ENCODE measurements around the gene ATP13A3. TPM values are rescaled to one million over a fixed set of nuclear protein-coding genes. Genes with fewer than 3 reads are reported as not detected.

ATP13A3 gene
- total and polyA plus RNA-seq, 10 of the 15 experiments (the other 5 are each of a cell fraction or from before 2014, with no cell fraction given): 14.0 to 108 (median 69.5) TPM

GRCh38 chr3:194474675-194475074 lies 12.1 kb downstream of the ATP13A3 start:
- Histone ChIP-seq H3K9me3 (replicated peaks; ENCODE audit: control insufficient read depth, insufficient read depth, low read length) (no peaks in the 10 kb centered on the region), H3K4me2 (ENCODE audit: control insufficient read depth, insufficient read depth) (no peak overlapping the region), H3K27me3 (replicated peaks in 1 of 2; ENCODE audit: control insufficient read depth in 2 of 2, insufficient read depth in 2 of 2, low read length in 1 of 2) (no peaks in the 10 kb centered on the region), H4K20me1 (ENCODE audit: control insufficient read depth, insufficient read depth) (no peaks in the 10 kb centered on the region), H3K27ac (ENCODE audit: control insufficient read depth, insufficient read depth) (no peak overlapping the region), H2AFZ (ENCODE audit: control insufficient read depth, low read depth, low read length) (no peak overlapping the region), H3K4me1 (ENCODE audit: control insufficient read depth, insufficient read depth, low read length) (no peaks in the 10 kb centered on the region), H3K36me3 (ENCODE audit: control insufficient read depth in 2 of 2, insufficient read depth in 2 of 2, low read length in 1 of 2) (peaks cover 0 to 2% of the 10 kb centered on the region in 2 experiments; a peak in 2 of 4 replicates), H3K9ac (ENCODE audit: control insufficient read depth, insufficient read depth, low read length) (no peak overlapping the region), H3K4me3 (no peak overlapping the region), H3K79me2 (ENCODE audit: control insufficient read depth, insufficient read depth, low read length) (peaks cover 85% of the 10 kb centered on the region)
- intact Hi-C loops (cut with micrococcal nuclease; ENCODE audit: unreplicated experiment) (no loop called here), in situ Hi-C loops (cut with MboI) (no loop called here)
- SMC1A ChIA-PET (ENCODE audit: uncharacterized antibody, unreplicated experiment): interaction anchor here (0.8 to 6.8 kb wide), 8 partner anchors 8 to 120 kb away, joined by 3 to 110 read pairs (median 4); no protein-coding TSS in a partner anchor
- BruUV-seq (replicated peaks): no TSS peak
- FAIRE-seq: no peak
- 88% methylated on average over 7 of the region's 7 CpGs for WGBS (ENCODE audit: insufficient coverage, insufficient replicate concordance, low lambda C conversion rate, missing lambda C conversion rate)
- RAD21 ChIA-PET (ENCODE audit: unreplicated experiment): interaction anchor here (1.2 to 6.2 kb wide), 4 partner anchors 10 to 120 kb away, joined by 3 to 56 read pairs (median 34); no protein-coding TSS in a partner anchor
- TF ChIP-seq BCL11A (IDR thresholded peaks at IDR 0.05; ENCODE audit: low read depth, low read length): no peak
- peak; percentile 21 for TF ChIP-seq BCL3 (IDR thresholded peaks at IDR 0.05; ENCODE audit: borderline replicate concordance, insufficient read depth, low read depth, low read length, poor library complexity, severe bottlenecking)
- POLR2A ChIA-PET: interaction anchor here (1.2 to 1.4 kb wide), 3 partner anchors 11 to 98 kb away, joined by 3 to 10 read pairs (median 4); no protein-coding TSS in a partner anchor
- DNase-seq (ENCODE audit: low read depth, low spot score): no peak
- CTCF ChIA-PET: interaction anchor here (0.7 to 9.1 kb wide), 10 partner anchors 10 to 118 kb away, joined by 3 to 237 read pairs (median 4); no protein-coding TSS in a partner anchor
- ATAC-seq: no peak

- WGBS (ENCODE audit: insufficient coverage, insufficient replicate concordance, low lambda C conversion rate, missing lambda C conversion rate): 74% methylated on average over 4 of the region's 4 CpGs
- FAIRE-seq (no peak), ATAC-seq (peak; percentile 87), DNase-seq (ENCODE audit: low read depth, low spot score) (no peak)
- no peak overlapping the region for H3K4me3 ChIP-seq
- intact Hi-C loops (cut with micrococcal nuclease; ENCODE audit: unreplicated experiment): loop anchor here (1.0 kb wide), 3 partner anchors 102 to 161 kb away; partner anchors contain the start of gene TMEM44
- no peaks in the 10 kb centered on the region for H3K9me3 ChIP-seq (replicated peaks; ENCODE audit: control insufficient read depth, insufficient read depth, low read length)
- no peaks in the 10 kb centered on the region for H4K20me1 ChIP-seq (ENCODE audit: control insufficient read depth, insufficient read depth)
- H3K4me1 ChIP-seq (ENCODE audit: control insufficient read depth, insufficient read depth, low read length): no peaks in the 10 kb centered on the region; the same call in 1 of the 2 replicates
- CTCF ChIA-PET: interaction anchor here (0.5 to 9.1 kb wide), 38 partner anchors 8 to 1379 kb away, joined by 3 to 237 read pairs (median 4); partner anchors contain the start of genes LSG1 and TMEM44
- peaks cover 90% of the 10 kb centered on the region for H3K79me2 ChIP-seq (ENCODE audit: control insufficient read depth, insufficient read depth, low read length)
- H3K36me3 ChIP-seq (ENCODE audit: control insufficient read depth in 2 of 2, insufficient read depth in 2 of 2, low read length in 1 of 2): peaks cover 0 to 2% of the 10 kb centered on the region in 2 experiments; a peak in 2 of 4 replicates
- RAD21 ChIA-PET (ENCODE audit: unreplicated experiment): interaction anchor here (0.8 to 6.2 kb wide), 18 partner anchors 9 to 199 kb away, joined by 3 to 67 read pairs (median 6); partner anchors contain the start of gene LSG1
- BruUV-seq (replicated peaks): no TSS peak
- in situ Hi-C loops (cut with MboI): no loop called here
- no peak overlapping the region for H3K27ac ChIP-seq (ENCODE audit: control insufficient read depth, insufficient read depth)
- H3K27me3 ChIP-seq (replicated peaks in 1 of 2; ENCODE audit: control insufficient read depth in 2 of 2, insufficient read depth in 2 of 2, low read length in 1 of 2): no peaks in the 10 kb centered on the region
- SMC1A ChIA-PET (ENCODE audit: uncharacterized antibody, unreplicated experiment): interaction anchor here (0.6 to 6.8 kb wide), 28 partner anchors 8 to 968 kb away, joined by 3 to 110 read pairs (median 4); no protein-coding TSS in a partner anchor
- no peak overlapping the region for H3K4me2 ChIP-seq (ENCODE audit: control insufficient read depth, insufficient read depth)
- POLR2A ChIA-PET: interaction anchor here (1.0 to 1.8 kb wide), 5 partner anchors 8 to 101 kb away, joined by 3 to 11 read pairs (median 5); no protein-coding TSS in a partner anchor
- H2AFZ ChIP-seq (ENCODE audit: control insufficient read depth, low read depth, low read length): no peak overlapping the region
- H3K9ac ChIP-seq (ENCODE audit: control insufficient read depth, insufficient read depth, low read length): no peak overlapping the region
- TF ChIP-seq RELA (IDR thresholded peaks at IDR 0.05; ENCODE audit: borderline replicate concordance, partially characterized antibody) (no peak), TBL1XR1 (IDR thresholded peaks at IDR 0.05; ENCODE audit: low read depth, low read length) (no peak), HDAC2 (IDR thresholded peaks at IDR 0.05) (no peak), NFIC (IDR thresholded peaks at IDR 0.05; ENCODE audit: low read depth, low read length) (no peak), CEBPZ (IDR thresholded peaks at IDR 0.05; ENCODE audit: low read depth, low read length) (no peak), ELK1 (IDR thresholded peaks at IDR 0.05; ENCODE audit: low read depth, low read length) (no peak), SMAD5 (IDR thresholded peaks at IDR 0.05; ENCODE audit: low read depth) (no peak)
These were observed 14.4 kb downstream of the ATP13A3 start for GRCh38 chr3:194472290-194472920.
